Coronary artery (tissue), 2 donors: ENCODE results near the gene MARCHF3.

Experiments
- DNase-seq: peaks from one replicate; pipeline ENCODE4 v3.0.0-alpha.2; 2017; ENCODE audit warnings: low spot score
- H3K27ac ChIP-seq, 2 donors: fragments of 200-600 bp; sonication (generic); one replicate each; pipeline ENCODE4 v1.5.1; 2016 to 2019
- H3K4me3 ChIP-seq: fragments of 200-600 bp; sonication (generic); 2 replicates; pipeline ENCODE4 v1.5.1; 2016; ENCODE audit warnings: mild to moderate bottlenecking, moderate library complexity
- TF ChIP-seq, protein P1 (sequence below): fragments of 200-600 bp; sonication (generic); IDR thresholded peaks from one replicate; pipeline ENCODE4 v1.5.1; 2019; ENCODE audit warnings: antibody characterized with exemption

MARCHF3 gene

GRCh38 chr5:127031147-127031862 is 947 bp upstream of the MARCHF3 start:
- no peak for DNase-seq
- TF ChIP-seq, protein P1, sequence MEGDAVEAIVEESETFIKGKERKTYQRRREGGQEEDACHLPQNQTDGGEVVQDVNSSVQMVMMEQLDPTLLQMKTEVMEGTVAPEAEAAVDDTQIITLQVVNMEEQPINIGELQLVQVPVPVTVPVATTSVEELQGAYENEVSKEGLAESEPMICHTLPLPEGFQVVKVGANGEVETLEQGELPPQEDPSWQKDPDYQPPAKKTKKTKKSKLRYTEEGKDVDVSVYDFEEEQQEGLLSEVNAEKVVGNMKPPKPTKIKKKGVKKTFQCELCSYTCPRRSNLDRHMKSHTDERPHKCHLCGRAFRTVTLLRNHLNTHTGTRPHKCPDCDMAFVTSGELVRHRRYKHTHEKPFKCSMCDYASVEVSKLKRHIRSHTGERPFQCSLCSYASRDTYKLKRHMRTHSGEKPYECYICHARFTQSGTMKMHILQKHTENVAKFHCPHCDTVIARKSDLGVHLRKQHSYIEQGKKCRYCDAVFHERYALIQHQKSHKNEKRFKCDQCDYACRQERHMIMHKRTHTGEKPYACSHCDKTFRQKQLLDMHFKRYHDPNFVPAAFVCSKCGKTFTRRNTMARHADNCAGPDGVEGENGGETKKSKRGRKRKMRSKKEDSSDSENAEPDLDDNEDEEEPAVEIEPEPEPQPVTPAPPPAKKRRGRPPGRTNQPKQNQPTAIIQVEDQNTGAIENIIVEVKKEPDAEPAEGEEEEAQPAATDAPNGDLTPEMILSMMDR, result no peak
- Histone ChIP-seq H3K4me3 (peak overlapping the region; percentile 94), H3K27ac (peak overlapping the region; percentile 47 to 96)

- H3K27ac ChIP-seq, result peak overlapping the region; percentile 79 to 96
- no peak for DNase-seq
- TF ChIP-seq, protein P1, result peak; percentile 23
- peak overlapping the region; percentile 94 for H3K4me3 ChIP-seq
Observed at GRCh38 chr5:127029581-127030258, 638 bp downstream of the MARCHF3 start.

DNA sequence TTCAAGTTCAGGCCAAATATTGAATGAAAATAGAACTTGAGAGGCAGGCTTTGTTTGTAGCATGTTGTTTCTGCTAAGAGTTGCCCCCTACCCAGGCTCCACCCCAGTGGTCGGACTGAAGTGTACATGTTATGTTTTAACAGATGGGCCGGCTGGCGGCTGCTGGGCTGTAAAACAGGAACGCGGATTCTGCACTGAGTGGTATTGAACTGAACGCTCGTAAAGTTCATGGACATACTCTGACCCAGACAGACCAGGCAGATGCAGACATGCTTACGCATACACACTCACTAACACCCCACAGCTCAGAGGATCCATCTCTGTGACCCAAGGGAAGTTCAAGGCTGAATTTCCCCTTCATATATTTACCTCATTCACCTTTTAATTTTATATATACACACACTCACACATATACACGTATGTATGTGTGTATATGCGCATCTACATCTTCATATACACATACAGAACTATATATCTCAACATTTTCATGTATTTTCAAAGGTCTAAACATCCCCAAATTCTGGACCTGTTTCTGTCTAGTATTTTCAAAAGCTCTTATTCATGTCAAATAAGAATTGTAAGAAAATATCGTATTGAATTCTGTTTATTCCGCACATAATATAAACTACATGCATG is 1.4 kb downstream of the MARCHF3 start:
- peak overlapping the region; percentile 94 for H3K4me3 ChIP-seq
- H3K27ac ChIP-seq, result no peak overlapping the region
- TF ChIP-seq, protein P1, result no peak
- DNase-seq, result no peak

- DNase-seq, result no peak
- Histone ChIP-seq H3K27ac (no peak overlapping the region), H3K4me3 (no peak overlapping the region)
- TF ChIP-seq, protein P1, result no peak
Observed at GRCh38 chr5:127027539-127027938, 2.8 kb downstream of the MARCHF3 start.

DNA sequence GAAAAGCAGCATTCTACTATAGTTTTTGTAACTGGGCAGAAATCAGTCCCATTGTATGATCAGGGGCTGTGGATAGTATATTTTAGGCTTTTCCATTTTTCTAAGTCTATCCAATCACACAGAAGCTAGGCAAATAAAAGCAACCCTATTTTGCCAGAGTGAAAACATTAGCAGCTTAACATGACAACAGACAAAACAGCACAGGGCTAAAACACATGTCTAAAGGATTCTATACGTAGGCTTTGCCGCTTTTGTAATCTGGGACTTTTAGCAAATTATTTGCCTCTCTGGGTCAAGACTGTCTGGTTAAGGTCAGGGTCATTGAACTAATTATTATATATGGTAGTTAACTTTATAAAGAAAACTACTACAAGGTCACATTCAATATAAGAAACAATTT is 4.2 kb downstream of the MARCHF3 start:
- TF ChIP-seq, protein P1, result no peak
- no peak for DNase-seq
- no peak overlapping the region for H3K4me3 ChIP-seq
- no peak overlapping the region for H3K27ac ChIP-seq

DNA sequence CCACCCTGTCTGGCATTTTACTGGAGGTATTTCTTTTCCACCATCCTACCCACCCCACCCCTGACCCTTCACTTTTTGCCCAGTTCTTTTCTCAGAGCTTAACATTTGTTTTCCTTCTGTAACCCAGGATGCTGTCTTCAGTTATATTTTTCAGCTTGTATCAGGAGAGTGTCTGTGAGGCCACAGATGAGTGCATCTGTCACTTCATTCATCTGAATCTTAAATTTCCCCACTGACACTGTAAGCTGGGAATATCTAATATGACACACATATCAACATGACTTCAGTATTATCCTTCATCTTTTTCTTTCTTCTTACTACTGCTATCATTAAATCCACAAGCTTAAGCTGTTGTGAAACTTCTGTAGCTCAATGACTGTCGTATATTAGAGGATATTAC is 4.9 kb downstream of the MARCHF3 start:
- DNase-seq, result no peak
- TF ChIP-seq, protein P1, result no peak
- H3K27ac ChIP-seq, result no peak overlapping the region
- H3K4me3 ChIP-seq, result no peak overlapping the region
